Neuron (in vitro differentiated cells): ENCODE measurements around the gene MAP3K21.

ENCODE experiments used
- H2AFZ ChIP-seq: one replicate; pipeline ENCODE4 v1.6.1; 2013; ENCODE audit warnings: low read depth, mild to moderate bottlenecking, inconsistent platforms, low read length, moderate library complexity
- H3K27me3 ChIP-seq: one replicate; pipeline ENCODE4 v1.6.1; 2013; ENCODE audit warnings: low read length; ENCODE audit not compliant: insufficient read depth
- H3K36me3 ChIP-seq: one replicate; pipeline ENCODE4 v1.6.1; 2013; ENCODE audit warnings: low read length; ENCODE audit not compliant: insufficient read depth
- H3K4me1 ChIP-seq: one replicate; pipeline ENCODE4 v1.6.1; 2013; ENCODE audit warnings: low read length; ENCODE audit not compliant: insufficient read depth
- H3K4me3 ChIP-seq: 2 replicates; pipeline ENCODE4 v1.5.1; 2013; ENCODE audit warnings: mild to moderate bottlenecking, low read length, moderate library complexity
- H3K9me3 ChIP-seq: one replicate; pipeline ENCODE4 v1.6.1; 2013; ENCODE audit warnings: low read length

The MAP3K21 gene

DNA sequence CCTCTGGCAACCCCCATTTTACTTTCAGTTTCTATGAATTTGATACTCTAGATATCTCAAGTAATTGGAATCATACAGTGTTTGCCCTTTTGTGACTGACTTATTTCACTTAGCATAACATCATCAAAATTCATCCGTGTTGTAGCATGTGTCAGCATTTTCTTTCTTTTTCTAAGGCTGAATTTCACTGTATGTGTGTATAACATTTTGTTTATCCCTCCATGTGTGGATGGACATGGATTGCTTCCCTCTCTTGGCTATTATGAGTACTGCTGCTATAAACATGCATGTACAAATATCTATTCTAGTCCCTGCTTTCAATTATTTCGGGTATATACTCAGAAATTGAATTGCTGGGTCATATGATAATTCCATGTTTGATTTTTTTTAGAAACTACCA, 97.3 kb downstream of the MAP3K21 start:
- no peaks in the 10 kb centered on the region for H3K36me3 ChIP-seq
- no peaks in the 10 kb centered on the region for H3K4me1 ChIP-seq
- H3K4me3 ChIP-seq = no peak overlapping the region
- H3K9me3 ChIP-seq = no peaks in the 10 kb centered on the region
- peaks cover 4% of the 10 kb centered on the region for H3K27me3 ChIP-seq
- H2AFZ ChIP-seq = no peak overlapping the region

DNA sequence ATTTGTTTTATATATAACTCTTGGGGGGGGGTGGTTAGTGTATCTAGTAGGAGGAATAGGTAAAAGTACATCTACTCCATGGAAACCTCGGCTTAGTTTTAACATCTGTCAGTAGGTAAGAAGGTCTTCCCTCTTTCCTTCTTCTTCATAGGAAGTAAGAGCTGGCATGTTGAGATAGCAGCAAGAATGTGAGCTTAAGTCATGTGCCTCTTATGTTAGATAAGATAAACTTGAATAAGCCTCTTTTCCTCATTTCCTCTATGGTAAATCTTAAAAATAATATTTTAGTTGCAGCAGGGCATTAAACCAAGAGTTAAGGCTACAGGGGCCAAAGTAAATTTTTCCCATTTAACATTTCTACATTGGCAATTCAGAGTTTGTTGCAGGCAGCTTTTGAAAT, 100.4 kb downstream of the MAP3K21 start:
- Histone ChIP-seq H3K4me1 (no peaks in the 10 kb centered on the region), H2AFZ (no peak overlapping the region), H3K9me3 (no peaks in the 10 kb centered on the region), H3K36me3 (no peaks in the 10 kb centered on the region), H3K27me3 (peaks cover 4% of the 10 kb centered on the region), H3K4me3 (no peak overlapping the region)

DNA sequence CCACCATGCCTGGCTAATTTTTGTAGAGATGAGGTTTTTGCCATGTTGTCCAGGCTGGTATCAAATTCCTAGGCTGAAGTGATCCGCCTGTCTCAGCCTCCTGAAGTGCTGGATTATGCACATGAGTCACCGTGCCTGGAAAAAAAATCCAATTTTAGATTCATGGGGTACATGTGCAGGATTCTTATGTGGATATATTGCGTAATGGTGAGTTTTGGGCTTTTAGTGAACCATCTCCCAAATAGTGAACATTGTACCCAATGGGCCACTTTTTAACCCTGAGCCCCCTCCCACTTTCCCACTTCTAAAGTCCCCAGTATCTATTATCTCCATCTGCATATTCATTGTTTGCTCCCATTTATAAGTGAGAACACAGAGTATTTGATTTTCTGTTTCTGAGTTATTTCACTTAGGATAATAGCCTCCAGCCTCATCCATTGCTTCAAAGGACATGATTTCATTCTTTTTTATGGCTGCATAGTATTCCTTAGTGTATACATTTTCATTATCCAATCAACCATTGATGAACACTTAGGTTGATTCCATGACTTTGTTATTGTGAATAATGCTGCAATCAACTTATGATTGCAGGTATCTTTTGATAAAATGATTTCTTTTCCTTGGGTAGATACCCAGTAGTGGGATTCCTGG, 104.4 kb downstream of the MAP3K21 start:
- H2AFZ ChIP-seq = no peak overlapping the region
- no peaks in the 10 kb centered on the region for H3K4me1 ChIP-seq
- H3K36me3 ChIP-seq = no peaks in the 10 kb centered on the region
- H3K27me3 ChIP-seq = peaks cover 4% of the 10 kb centered on the region
- no peak overlapping the region for H3K4me3 ChIP-seq
- no peaks in the 10 kb centered on the region for H3K9me3 ChIP-seq

DNA sequence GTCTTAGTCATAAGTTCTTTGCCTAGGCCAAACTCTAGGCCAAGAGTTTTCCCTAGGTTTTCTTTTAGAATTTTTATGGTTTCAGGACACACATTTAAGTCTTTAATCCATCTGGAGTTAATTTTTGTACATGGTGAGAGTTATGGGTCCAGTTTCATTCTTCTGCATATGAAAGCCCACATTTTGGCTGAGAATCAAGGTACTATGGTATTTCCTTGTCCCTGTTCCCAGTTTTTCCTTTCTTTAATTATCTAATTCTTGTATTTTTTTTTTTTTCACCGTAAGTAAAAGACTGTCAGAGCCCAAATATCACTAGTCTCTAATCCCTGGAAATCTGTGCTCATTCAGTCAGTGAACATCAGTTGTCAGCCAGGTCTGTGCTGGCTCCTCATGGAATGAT, 105.4 kb downstream of the MAP3K21 start:
- Histone ChIP-seq H3K36me3 (no peaks in the 10 kb centered on the region), H3K4me1 (no peaks in the 10 kb centered on the region), H3K9me3 (no peaks in the 10 kb centered on the region), H2AFZ (no peak overlapping the region), H3K4me3 (no peak overlapping the region), H3K27me3 (no peaks in the 10 kb centered on the region)

DNA sequence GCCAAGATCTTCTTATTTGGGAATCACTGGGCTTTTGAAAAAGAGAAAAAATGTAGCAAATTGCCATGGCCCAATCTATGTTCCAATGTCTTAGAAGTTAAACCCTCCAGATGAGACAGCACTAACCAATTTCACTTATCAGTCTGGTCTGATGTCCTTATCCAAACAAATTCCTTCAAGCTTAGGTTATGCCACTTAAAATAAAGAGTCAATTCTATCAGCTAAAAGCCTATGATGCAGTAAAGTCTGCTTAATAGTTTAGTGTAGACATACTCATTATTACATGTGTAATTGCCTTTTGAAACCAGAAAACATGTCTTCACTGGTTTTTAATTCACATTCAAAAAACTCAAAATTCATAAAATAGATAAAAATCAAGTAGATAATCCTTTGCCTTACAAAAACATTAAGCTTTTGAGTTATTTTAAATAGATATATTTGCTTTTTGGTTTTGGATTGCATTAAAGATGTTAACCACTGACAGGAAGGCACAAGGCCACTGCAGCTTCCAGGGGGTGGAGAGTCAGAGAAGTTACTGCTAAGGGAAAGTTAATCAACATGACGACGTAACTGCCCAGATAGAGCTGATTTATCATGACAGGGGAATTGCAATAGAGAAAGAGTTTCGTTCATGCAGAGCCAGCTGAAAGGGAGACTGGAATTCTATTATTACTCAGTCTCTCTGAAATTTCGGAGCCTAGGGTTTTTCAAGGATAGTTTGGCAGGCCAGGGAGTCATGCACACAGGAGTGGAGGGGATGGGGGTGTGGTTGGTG, 106.1 kb downstream of the MAP3K21 start:
- Histone ChIP-seq H3K36me3 (no peaks in the 10 kb centered on the region), H3K9me3 (no peaks in the 10 kb centered on the region), H3K4me1 (no peaks in the 10 kb centered on the region), H3K4me3 (no peak overlapping the region), H3K27me3 (no peaks in the 10 kb centered on the region), H2AFZ (no peak overlapping the region)
